GM13977 (cell line): ENCODE measurements around the gene GIMAP4.

Experiments
- DNase-seq: peaks from one replicate; pipeline ENCODE4 v3.0.0; 2012; ENCODE audit warnings: low spot score
- in situ Hi-C: fragments of 300-500 bp; cut with MboI; formaldehyde crosslinking; loops from one replicate; pipeline ENCODE4 v1.12.0; 2022; ENCODE audit warnings: low sequenced_read_pairs, low pct_unique_long_range_greater_than_20kb, mixed read lengths, inconsistent platforms; ENCODE audit not compliant: unreplicated experiment
- TF ChIP-seq, protein P1 (sequence below): IDR thresholded peaks from 2 replicates; pipeline ENCODE4 v1.5.1; 2012; ENCODE audit warnings: mild to moderate bottlenecking, control low read depth; ENCODE audit not compliant: insufficient read depth; ENCODE audit errors: extremely low read depth, missing control alignments

The GIMAP4 gene

DNA sequence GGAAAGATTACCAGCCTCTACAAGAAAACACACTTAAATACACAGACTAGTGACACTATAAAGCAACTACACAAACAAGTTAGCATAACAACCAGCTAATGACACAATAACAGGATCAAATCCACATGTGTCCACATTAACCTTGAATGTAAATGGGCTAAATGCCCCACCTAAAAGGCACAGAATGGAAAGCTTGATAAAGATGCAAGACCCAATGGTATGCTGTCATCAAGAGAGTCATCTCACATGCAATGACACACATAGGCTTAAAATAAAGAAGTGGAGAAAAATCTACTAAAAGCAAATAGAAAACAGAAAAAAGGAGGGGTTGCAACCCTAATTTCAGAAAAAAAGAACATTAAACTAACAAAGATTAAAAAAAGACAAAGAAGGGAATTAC is 14.0 kb upstream of the GIMAP4 start:
- in situ Hi-C loops: no loop called here
- no peak for DNase-seq
- TF ChIP-seq, protein P1, sequence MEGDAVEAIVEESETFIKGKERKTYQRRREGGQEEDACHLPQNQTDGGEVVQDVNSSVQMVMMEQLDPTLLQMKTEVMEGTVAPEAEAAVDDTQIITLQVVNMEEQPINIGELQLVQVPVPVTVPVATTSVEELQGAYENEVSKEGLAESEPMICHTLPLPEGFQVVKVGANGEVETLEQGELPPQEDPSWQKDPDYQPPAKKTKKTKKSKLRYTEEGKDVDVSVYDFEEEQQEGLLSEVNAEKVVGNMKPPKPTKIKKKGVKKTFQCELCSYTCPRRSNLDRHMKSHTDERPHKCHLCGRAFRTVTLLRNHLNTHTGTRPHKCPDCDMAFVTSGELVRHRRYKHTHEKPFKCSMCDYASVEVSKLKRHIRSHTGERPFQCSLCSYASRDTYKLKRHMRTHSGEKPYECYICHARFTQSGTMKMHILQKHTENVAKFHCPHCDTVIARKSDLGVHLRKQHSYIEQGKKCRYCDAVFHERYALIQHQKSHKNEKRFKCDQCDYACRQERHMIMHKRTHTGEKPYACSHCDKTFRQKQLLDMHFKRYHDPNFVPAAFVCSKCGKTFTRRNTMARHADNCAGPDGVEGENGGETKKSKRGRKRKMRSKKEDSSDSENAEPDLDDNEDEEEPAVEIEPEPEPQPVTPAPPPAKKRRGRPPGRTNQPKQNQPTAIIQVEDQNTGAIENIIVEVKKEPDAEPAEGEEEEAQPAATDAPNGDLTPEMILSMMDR: no peak

DNA sequence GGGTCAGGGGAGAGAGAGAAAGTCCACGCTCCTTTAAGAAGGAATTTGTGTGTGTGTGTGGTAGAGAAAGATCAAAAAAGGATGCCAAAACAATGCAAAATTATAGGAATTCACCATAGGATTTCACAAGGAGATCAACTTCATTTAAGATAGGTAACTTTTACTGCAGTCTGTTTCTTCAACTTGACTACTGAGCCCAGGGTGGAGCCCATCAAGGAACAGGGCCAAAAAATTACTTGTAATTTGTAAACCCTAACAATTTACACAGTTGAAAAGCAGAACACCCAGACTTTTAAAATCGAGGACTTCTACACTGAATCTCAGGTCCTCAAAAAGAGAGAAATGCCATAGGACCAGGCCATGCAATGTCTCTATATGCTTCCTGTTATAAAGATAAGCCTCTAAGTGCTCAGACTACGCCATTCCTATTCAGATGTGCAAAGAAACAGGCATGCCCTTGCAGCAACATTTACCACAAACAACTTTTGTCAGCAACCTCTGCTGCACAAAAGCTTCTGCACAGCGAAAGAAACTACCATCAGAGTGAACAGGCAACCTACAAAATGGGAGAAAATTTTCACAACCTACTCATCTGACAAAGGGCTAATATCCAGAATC is 10.6 kb upstream of the GIMAP4 start:
- TF ChIP-seq, protein P1: no peak
- DNase-seq: no peak
- in situ Hi-C loops: no loop called here

DNA sequence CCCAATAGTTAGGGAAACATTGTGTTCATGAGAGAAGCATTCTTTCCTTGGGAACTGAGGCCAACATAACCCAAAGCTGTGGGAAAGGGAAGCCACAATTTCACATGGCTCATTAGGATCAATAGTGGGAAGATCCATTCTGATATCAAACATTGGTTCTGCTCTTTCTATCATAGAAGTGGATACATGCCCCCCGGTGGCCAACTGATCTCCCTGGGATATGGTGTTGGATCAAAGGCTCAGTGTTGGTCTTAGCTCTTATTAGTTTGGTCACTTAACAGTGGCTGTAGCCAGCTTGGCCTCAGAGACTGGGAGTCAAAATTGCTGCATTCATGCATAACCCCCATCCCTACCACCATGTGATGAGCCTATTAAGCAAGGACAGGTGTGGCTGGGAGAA is 6.7 kb upstream of the GIMAP4 start:
- TF ChIP-seq, protein P1: no peak
- no peak for DNase-seq
- in situ Hi-C loops: no loop called here

DNA sequence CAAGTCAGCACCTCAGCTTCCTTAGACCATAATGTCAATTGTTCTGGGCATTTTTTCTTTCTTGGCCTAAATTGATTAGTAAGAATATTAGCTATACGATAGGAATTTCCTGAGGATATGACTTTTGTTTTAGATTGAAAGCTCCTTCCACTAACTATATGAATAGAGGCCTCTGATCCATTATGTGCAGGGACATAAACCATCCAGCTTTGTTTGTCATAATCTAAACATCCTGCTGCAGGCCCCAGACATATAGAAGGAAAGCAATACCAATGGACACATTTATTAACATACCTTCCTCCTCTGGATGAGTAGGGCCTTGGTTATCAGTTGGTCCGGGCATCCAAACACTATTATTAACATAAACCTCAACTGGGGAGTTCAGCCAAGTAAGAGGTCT is 4.3 kb upstream of the GIMAP4 start:
- TF ChIP-seq, protein P1: no peak
- in situ Hi-C loops: no loop called here
- no peak for DNase-seq

DNA sequence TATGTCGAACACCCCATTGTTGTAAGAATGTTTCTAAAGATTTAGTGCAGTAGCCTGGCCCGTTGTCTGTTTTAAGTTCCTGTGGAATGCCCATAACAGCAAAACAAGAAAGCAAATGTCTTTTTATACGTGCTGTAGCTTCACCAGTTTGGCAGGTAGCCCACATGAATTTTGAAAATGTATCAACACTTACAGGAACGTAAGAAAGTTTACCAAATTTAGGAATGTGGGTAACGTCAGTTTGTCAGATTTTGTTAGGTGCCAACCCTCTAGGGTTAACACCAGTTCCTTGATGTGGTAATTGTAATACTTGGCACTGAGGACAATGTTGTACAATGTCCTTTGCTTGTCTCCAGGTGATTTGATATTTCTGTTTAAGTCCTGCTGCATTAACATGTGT is 3.2 kb upstream of the GIMAP4 start:
- no peak for DNase-seq

DNA sequence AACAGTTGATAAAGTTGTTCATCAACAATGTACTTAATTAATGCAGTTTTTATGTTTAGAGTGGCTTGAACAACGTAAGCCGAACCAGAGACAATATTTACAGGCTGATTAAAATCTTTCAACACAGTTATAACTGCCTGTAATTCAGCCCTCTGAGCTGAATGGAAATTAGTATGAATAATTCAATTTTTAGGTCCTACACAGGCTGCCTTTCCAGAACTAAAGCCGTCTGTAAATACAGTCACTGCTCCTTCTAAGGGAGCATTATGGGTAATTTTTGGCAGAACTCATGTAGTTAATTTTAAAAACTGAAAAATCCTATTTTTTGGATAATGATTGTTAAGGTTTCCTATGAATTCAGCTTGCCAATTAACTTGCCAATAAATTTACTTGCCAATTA is 2.6 kb upstream of the GIMAP4 start:
- in situ Hi-C loops: no loop called here
- no peak for DNase-seq
- TF ChIP-seq, protein P1: no peak

More for the DNA sequence above, 3.2 kb upstream of the GIMAP4 start:
- TF ChIP-seq, protein P1: no peak
- in situ Hi-C loops: no loop called here
